Neural cell (in vitro differentiated cells): ENCODE measurements around the gene GRHL1.

Experiments
- CTCF ChIP-seq: fragments of 450-650 bp; IDR thresholded peaks from 2 replicates; pipeline ENCODE4 v1.5.1; 2014; ENCODE audit warnings: antibody characterized with exemption, mild to moderate bottlenecking, moderate library complexity; ENCODE audit not compliant: poor library complexity, severe bottlenecking
- MXI1 ChIP-seq: fragments of 450-650 bp; conservative IDR thresholded peaks from 2 replicates; pipeline ENCODE4 v1.6.1; 2014; ENCODE audit warnings: antibody characterized with exemption, mild to moderate bottlenecking; ENCODE audit not compliant: poor library complexity, severe bottlenecking
- POLR2AphosphoS5 ChIP-seq: IDR thresholded peaks from 2 replicates; pipeline ENCODE4 v1.6.1; 2012

DNA sequence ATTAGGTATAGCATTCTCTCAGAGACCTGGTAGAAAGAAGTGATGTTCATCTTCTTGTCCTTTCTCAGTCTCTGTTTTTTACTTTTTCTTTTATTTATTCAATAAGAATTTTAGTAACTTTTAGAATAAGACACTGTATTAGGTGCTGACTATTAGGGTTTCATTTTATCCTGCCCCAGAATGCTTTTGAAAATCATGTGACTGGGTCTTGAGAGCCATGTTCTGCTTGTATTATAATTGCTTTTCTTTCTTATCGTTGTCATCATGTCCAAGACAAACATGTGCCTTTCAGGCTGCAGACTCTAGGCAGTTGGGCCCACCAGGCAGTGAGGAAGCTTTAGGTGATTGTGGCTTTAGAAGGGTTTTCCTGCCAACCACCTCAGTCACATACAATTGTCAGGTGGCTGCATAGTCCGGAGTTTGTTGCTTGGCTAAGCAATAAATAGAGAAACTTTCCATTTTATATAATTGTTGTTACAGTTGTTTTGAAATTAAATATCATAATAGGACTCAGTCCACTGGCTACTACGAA, 15.1 kb downstream of the GRHL1 start:
- no peak for TF ChIP-seq MXI1
- TF ChIP-seq CTCF: no peak
- TF ChIP-seq POLR2AphosphoS5: no peak
